ENCODE results near the gene RBPJ.

RBPJ gene

GRCh38 chr4:26434030-26434639 is 113.3 kb downstream of the RBPJ start:
- TF ChIP-seq CTCF (IDR thresholded peaks at IDR 0.05; ENCODE audit: insufficient read depth, low read length, poor library complexity, severe bottlenecking) (no peak), EZH2phosphoT487 (conservative IDR thresholded peaks at IDR 0.05; ENCODE audit: low read length) (no peak)
- Histone ChIP-seq H3F3A (ENCODE audit: insufficient read depth) (no peaks in the 10 kb centered on the region), H3K9me3 (ENCODE audit: insufficient read depth, low read length) (no peaks in the 10 kb centered on the region), H3K36me3 (ENCODE audit: low read length) (no peaks in the 10 kb centered on the region; the same call in 1 of the 2 replicates), H3K79me2 (ENCODE audit: insufficient read depth, low read length) (no peaks in the 10 kb centered on the region), H2AFZ (ENCODE audit: low read depth, low read length, severe bottlenecking) (no peak overlapping the region), H3K27me3 (ENCODE audit: low read length) (no peaks in the 10 kb centered on the region), H3K4me2 (ENCODE audit: low read depth, low read length, poor library complexity, severe bottlenecking) (no peak overlapping the region), H4K20me1 (ENCODE audit: low read depth, low read length) (no peaks in the 10 kb centered on the region), H3K4me3 (ENCODE audit: insufficient read depth, low read length, poor library complexity, severe bottlenecking) (no peak overlapping the region), H3K9ac (ENCODE audit: low read length) (no peak overlapping the region), H3K27ac (ENCODE audit: low read depth, low read length) (no peak overlapping the region), H3K9me2 (replicated peaks; ENCODE audit: insufficient read depth, low read length) (no peaks in the 10 kb centered on the region)

- Histone ChIP-seq H3K9me2 (replicated peaks; ENCODE audit: insufficient read depth, low read length) (no peaks in the 10 kb centered on the region), H3F3A (ENCODE audit: insufficient read depth) (no peaks in the 10 kb centered on the region), H3K36me3 (ENCODE audit: low read length) (no peaks in the 10 kb centered on the region), H3K27me3 (ENCODE audit: low read length) (no peaks in the 10 kb centered on the region), H3K79me2 (ENCODE audit: insufficient read depth, low read length) (no peaks in the 10 kb centered on the region), H3K27ac (ENCODE audit: low read depth, low read length) (no peak overlapping the region), H2AFZ (ENCODE audit: low read depth, low read length, severe bottlenecking) (no peak overlapping the region), H3K4me3 (ENCODE audit: insufficient read depth, low read length, poor library complexity, severe bottlenecking) (no peak overlapping the region), H3K9ac (ENCODE audit: low read length) (no peak overlapping the region), H4K20me1 (ENCODE audit: low read depth, low read length) (no peaks in the 10 kb centered on the region), H3K4me2 (ENCODE audit: low read depth, low read length, poor library complexity, severe bottlenecking) (no peak overlapping the region), H3K9me3 (ENCODE audit: insufficient read depth, low read length) (no peaks in the 10 kb centered on the region)
- TF ChIP-seq CTCF (IDR thresholded peaks at IDR 0.05; ENCODE audit: insufficient read depth, low read length, poor library complexity, severe bottlenecking) (no peak), EZH2phosphoT487 (conservative IDR thresholded peaks at IDR 0.05; ENCODE audit: low read length) (no peak)
Observed at GRCh38 chr4:26441102-26441501, 120.3 kb downstream of the RBPJ start.

- Histone ChIP-seq H3K4me2 (ENCODE audit: low read depth, low read length, poor library complexity, severe bottlenecking) (no peak overlapping the region), H3F3A (ENCODE audit: insufficient read depth) (no peaks in the 10 kb centered on the region), H3K9me2 (replicated peaks; ENCODE audit: insufficient read depth, low read length) (no peaks in the 10 kb centered on the region), H3K36me3 (ENCODE audit: low read length) (no peaks in the 10 kb centered on the region), H3K9me3 (ENCODE audit: insufficient read depth, low read length) (no peaks in the 10 kb centered on the region), H4K20me1 (ENCODE audit: low read depth, low read length) (no peaks in the 10 kb centered on the region), H3K9ac (ENCODE audit: low read length) (no peak overlapping the region), H3K27me3 (ENCODE audit: low read length) (no peaks in the 10 kb centered on the region), H3K79me2 (ENCODE audit: insufficient read depth, low read length) (no peaks in the 10 kb centered on the region), H3K4me3 (ENCODE audit: insufficient read depth, low read length, poor library complexity, severe bottlenecking) (no peak overlapping the region), H2AFZ (ENCODE audit: low read depth, low read length, severe bottlenecking) (no peak overlapping the region), H3K27ac (ENCODE audit: low read depth, low read length) (no peak overlapping the region)
- TF ChIP-seq CTCF (IDR thresholded peaks at IDR 0.05; ENCODE audit: insufficient read depth, low read length, poor library complexity, severe bottlenecking) (no peak), EZH2phosphoT487 (conservative IDR thresholded peaks at IDR 0.05; ENCODE audit: low read length) (no peak)
Observed at GRCh38 chr4:26441771-26442170, 121.0 kb downstream of the RBPJ start.
